ENCODE results near the gene VPS33B. TPM values are rescaled to one million over a fixed set of nuclear protein-coding genes. Genes with fewer than 3 reads are reported as not detected.

The VPS33B gene
- total RNA-seq, 1 experiment from 2014 or later, result 8.9 TPM

GRCh38 chr15:90952901-90953677 is 69.3 kb downstream of the VPS33B start:
- DNase-seq (ENCODE audit: low spot score), result no peak

GRCh38 chr15:90950676-90951075 is 71.7 kb downstream of the VPS33B start:
- DNase-seq (ENCODE audit: low spot score), result no peak

GRCh38 chr15:90949979-90950675 is 72.3 kb downstream of the VPS33B start:
- no peak for DNase-seq (ENCODE audit: low spot score)

Small RNAs within 50 kb of the gene (small RNA-seq; reads per million reads assigned to genes)
- gene RF00019, result not detected

Other genes starting within 250 kb of the VPS33B start
- gene FURIN, start 154.0 kb downstream of the VPS33B start, total RNA-seq (2014; rRNA removed; shearing (Covaris generic)), result 54.5 and 63.4 TPM in 2 replicates
- gene FES, start 138.1 kb downstream of the VPS33B start, total RNA-seq (2014; rRNA removed; shearing (Covaris generic)), result 0.31 and 0.43 TPM in 2 replicates
- gene MAN2A2, start 119.3 kb downstream of the VPS33B start, total RNA-seq (2014; rRNA removed; shearing (Covaris generic)), result 29.8 and 32.7 TPM in 2 replicates
- gene HDDC3, start 90.0 kb downstream of the VPS33B start, total RNA-seq (2014; rRNA removed; shearing (Covaris generic)), result 41.1 and 45.7 TPM in 2 replicates
- gene UNC45A, start 87.3 kb downstream of the VPS33B start, total RNA-seq (2014; rRNA removed; shearing (Covaris generic)), result 80.6 and 88.0 TPM in 2 replicates
- gene RCCD1, start 67.7 kb downstream of the VPS33B start, total RNA-seq (2014; rRNA removed; shearing (Covaris generic)), result 38.0 and 49.3 TPM in 2 replicates
- gene PRC1, start 28.1 kb downstream of the VPS33B start, total RNA-seq (2014; rRNA removed; shearing (Covaris generic)), result 228 and 230 TPM in 2 replicates
- not detected in 2 replicates for gene SV2B, start 77.7 kb upstream of the VPS33B start, total RNA-seq (2014; rRNA removed; shearing (Covaris generic))

All from HT-29 (cell line).